Glomerular visceral epithelial cell (primary cell): ENCODE measurements around the gene KLF2.
"Not testable (repeated sequence)": the region's sequence is repeated elsewhere in the genome, so short reads cannot be mapped to it uniquely, and the experiment has no call there.

Experiments
- DNase-seq: peaks from one replicate; pipeline ENCODE4 v3.0.0-alpha.2; 2016; ENCODE audit errors: extremely low spot score

Gene KLF2

DNA sequence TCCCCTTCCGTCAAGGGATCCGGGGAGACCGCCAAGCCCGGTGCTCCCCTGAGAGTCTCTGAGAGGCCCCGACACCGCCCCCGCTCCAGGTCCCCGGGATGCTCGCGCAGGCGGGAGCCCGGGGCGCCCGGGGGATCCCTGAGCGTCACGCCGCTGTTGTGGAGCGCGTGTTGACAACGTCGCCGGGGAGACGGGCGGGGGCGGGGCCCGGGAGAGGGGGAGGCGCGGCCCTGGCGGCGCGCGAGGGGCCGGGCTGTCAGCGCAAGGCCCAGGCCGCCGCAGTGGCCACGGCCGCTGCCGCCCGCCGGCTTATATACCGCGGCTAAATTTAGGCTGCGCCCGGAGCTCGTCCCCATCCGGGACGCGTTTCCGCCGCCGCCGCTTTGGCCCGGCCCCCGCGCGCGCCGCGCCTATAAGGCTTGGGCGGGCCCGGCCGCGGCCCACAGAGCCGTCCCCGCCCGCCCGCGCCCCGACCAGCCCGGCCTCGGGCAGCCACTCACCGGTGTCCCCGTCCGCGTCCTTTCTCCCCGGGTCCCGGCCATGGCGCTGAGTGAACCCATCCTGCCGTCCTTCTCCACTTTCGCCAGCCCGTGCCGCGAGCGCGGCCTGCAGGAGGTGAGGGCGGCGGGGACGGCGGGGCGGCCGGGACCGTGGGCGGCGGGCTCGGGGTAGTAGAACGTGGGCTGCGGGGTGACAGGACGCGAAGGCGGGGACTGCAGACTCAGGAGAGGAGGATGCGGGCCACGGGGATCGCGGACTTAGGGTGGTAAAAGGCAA, at the start of gene KLF2:
TSS of gene KLF2 (plus strand) at position 443 of the 777 bp plus-strand sequence. CDS start at position 541, 98 bp downstream.
- DNase-seq, result peak; percentile 92

DNA sequence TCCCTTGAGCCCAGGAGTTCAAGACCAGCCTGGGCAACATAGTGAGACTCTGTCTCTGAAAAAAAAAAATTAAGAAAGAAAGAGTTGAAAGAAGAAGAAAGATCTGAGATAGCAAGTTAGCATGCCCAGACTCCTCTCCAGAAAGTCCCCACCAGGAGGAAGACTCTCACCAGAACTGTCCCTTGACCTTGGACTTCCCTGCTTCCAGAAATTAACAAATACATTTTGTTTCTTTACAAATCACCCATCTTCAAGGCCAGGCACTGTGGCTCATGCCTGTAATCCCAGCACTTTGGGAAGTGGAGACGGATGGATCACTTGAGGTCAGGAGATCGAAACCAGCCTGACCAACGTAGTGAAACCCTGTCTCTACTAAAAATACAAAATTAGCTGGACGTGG, 44.3 kb upstream of the KLF2 start:
- no peak for DNase-seq

DNA sequence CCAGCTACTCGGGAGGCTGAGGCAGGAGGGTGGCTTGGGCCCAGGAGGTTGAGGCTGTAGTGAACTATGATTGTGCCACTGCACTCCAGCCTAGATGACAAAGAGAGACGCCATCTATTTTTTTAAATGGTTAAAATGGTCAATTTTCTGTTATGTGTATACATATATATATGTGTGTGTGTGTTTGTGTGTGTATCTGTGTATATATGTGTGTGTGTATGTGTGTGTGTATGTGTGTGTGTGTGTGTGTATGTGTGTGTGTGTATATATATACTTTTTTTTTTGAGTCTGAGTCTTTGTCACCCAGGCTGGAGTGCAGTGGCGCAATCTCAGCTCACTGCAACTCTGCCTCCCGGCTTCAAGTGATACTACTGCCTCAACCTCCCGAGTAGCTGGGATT, 42.9 kb upstream of the KLF2 start:
- no peak for DNase-seq

DNA sequence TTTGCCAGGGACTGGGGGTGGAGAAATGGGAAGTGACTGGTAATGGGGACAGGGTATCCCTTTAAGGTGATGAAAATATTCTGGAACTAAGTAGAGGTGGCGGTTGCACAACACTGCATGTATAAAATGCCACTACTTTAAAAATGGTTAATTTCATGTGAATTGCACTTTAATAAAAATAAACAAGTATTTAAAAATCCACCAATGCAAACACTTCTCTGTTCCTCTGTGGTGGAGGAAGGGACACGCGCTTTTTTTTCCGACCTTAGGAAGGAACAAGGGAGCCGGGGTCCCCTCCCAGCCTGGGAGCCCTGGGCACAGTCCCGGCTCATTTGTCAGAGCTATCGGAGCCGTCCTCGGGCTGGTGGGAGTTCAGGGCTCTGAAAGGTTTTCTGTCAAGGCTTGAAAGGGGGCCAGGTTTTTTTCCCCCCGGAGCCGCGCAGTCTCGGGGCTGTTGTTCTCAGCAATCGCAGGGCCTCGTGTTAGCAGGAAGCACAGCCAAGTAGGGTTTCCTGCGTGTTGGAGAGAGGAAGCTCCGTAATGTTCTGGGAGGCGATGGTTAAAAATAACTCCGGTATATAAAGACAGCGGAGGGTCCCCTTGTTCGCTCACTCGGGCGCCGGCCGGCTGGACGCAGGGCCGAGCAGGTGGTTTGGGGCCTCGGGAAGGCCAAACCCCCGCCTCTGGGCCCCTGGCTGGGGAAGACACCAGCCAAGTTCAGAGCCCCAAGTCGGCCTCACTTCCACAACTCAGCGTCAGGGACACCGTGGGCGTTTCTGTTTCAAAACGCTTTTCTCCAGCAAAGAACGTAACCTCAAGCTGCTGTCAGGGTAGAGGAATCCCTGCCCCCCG, 41.2 kb upstream of the KLF2 start:
- no peak for DNase-seq

GRCh38 chr19:16284505-16284904, 40.1 kb upstream of the KLF2 start:
- DNase-seq, result no peak

GRCh38 chr19:16285079-16285478, 39.5 kb upstream of the KLF2 start:
- DNase-seq, result not testable (repeated sequence)

GRCh38 chr19:16285769-16286498, 38.7 kb upstream of the KLF2 start:
- DNase-seq, result no peak

DNA sequence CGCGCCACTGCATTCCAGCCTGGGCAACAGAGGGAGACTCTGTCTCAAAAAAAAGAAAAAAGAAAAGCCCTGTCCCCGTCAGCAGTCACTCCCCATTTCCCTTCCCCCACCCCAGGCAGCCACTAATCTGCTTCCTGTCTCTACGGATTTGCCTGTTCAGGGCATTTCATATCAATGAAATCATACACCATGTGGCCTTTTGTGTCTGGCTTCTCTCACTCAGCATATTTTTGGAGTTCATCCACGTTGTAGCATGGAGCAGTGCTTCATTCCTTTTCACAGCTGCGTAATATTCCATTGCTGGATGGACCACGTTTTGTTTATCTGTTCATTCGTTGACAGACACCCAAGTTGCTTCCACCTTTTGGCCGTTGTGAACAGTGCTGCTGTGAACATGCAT, 36.1 kb upstream of the KLF2 start:
- DNase-seq, result no peak

- no peak for DNase-seq
Observed at GRCh38 chr19:16289594-16289993, 35.0 kb upstream of the KLF2 start.

GRCh38 chr19:16290692-16291091, 33.9 kb upstream of the KLF2 start:
- no peak for DNase-seq

GRCh38 chr19:16293118-16294091, 31.2 kb upstream of the KLF2 start:
- DNase-seq, result peak; percentile 69

DNA sequence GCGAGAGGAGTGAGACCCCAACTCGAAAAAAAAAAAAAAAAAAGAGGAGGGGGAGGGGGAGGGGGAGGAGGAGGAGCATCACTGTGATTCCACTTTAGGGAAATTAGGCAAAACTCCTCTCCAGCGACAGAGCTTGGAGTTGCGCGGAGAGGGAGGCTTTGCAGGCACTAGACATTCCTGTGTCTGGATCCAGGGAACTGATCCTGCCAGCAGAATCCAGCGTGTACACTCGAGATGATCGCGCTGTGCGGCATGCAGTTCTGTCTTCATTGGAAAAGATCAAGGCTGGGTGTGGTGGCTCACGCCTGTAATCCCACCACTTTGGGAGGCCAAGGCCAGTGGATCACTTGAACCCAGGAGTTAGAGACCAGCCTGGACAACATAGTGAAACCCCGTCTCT, 29.6 kb upstream of the KLF2 start:
- DNase-seq, result no peak

DNA sequence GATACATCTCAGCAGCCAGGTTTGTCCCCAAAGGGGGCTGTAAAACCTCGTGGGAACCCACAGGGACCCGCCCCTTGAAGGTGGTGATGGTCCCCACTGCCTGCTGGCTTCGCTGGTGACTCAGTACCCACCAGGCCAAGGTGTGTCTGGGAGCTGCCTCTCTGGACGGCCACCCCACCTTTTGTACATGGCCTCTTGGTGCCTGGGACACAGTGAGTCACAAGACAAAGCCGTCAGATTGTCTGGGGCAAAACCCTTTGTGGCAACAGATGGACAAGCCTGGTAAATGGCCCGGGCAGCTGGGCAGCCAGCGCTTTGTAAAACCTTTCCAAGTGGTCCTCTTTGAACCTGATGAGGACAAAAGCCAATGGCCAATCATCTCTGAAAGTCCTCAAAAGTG, 27.9 kb upstream of the KLF2 start:
- DNase-seq, result peak; percentile 48

DNA sequence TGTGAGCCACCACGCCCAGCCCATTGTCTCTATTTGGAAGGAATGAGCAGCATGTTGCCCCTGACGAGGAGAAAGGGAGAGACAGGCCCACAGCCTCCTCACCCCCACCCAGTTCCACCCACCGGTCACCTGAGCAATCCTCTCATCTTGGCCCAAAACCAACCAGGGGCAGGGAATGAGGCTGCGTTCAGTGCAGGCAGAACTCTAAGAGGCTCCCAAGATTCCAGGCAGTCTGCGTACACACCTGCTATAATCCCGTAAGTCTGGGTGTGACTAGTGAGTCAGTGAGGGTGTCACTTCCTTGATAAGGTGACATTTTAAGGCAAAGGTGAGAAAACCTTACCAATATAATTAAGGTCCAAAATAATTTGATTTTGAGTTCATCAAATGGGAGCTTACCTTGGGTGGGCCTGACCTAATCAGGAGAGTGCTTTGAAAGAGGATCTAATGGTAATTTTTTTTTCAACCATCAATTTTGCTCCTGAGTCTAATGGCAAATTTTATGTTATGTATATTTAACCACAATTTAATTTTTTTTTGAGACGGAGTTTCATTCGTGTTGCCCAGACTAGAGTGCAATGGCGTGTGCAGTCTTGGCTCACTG, 26.9 kb upstream of the KLF2 start:
- DNase-seq, result no peak

DNA sequence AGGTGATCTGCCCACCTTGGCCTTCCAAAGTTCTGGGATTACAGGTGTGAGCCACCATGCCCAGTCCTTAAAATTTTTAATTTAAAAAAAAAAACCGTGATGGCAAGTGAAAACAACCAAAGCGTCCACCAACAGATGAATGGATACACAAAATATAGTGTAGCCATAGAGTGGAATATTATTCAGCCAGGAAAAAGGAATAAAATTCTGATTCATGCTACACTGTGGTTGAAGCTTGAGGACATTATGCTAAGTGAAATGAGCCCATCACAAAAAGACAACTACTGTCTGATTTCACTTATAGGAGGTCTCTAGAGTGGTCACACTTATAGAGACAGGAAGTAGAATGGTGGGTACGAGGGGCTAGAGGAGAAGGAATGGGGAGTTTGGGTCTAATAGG, 26.3 kb upstream of the KLF2 start:
- no peak for DNase-seq

DNA sequence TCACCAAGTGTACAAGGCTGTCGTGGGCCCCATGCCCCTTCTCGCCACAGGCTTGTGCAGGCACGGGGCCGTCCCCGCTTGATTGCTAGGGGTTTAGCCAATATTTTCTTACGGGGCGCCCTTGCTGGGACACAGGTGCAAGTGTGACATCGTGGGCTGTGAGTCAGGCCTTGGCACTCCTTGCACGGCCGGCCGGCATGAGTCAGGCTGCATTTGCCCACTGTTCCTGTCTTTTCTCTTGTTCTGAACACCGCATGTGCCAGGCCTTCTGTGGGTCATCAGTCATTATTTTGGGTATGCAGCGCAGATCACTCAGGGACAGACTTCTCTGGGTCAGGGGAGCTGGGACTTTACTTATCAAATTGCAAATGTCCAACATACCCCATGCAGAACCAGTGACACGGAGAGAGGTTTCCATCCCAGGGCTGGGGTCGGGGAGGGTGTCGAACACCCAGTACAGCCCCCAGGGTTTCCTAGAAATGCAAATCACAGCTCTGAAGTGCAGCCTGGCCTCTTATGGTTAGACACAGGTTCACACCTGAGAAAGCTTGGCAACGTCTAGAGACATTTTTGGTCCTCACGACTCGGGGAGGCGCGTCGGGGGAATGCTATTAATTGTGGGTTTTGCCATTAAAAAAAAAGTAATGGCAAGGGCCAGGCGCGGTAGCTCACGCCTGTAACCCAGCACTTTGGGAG, 22.5 kb upstream of the KLF2 start:
- DNase-seq, result peak; percentile 86

DNA sequence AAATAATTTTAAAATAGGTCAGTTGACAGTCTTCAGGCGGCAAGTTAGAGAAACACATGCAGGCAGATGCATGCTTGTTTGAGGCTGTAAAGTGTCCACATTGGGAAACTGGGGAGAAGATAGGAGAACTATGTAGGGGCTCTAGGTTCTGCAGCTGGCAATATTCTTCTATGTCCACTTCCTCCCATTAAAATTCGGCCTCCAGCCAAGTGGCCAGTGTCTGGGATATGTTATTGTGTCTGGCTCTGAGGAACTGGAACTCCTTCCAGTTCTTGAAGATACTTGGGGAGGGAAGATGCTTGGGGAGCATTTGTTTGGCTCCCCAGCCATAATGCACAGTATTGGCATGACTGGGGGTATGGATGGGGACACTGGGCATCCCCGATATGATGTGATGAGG, 20.9 kb upstream of the KLF2 start:
- no peak for DNase-seq

- not testable (repeated sequence) for DNase-seq
Observed at GRCh38 chr19:16304511-16304910, 20.1 kb upstream of the KLF2 start.

GRCh38 chr19:16305060-16305459, 19.6 kb upstream of the KLF2 start:
- not testable (repeated sequence) for DNase-seq
